ENCODE results near the gene EMD. TPM values are rescaled to one million over a fixed set of nuclear protein-coding genes. Genes with fewer than 3 reads are reported as not detected.

EMD gene
- polyA plus RNA-seq, 1 donor (not counting 4 experiments of a cell fraction or from before 2014, with no cell fraction given), result 36.9 TPM

GRCh38 chrX:154381271-154381670 is 2.2 kb downstream of the EMD start:
- Histone ChIP-seq H4K20me1 (ENCODE audit: control insufficient read depth, extremely low read depth, insufficient read depth, low read length) (no peaks in the 10 kb centered on the region), H3K4me2 (ENCODE audit: control insufficient read depth, extremely low read depth, insufficient read depth, low read depth, low read length) (no peak overlapping the region)

GRCh38 chrX:154382483-154383069 is 3.5 kb downstream of the EMD start:
- H2AFZ ChIP-seq (ENCODE audit: control insufficient read depth, low read length), result no peak overlapping the region
- H3K4me2 ChIP-seq (ENCODE audit: control insufficient read depth, extremely low read depth, insufficient read depth, low read depth, low read length), result no peak overlapping the region
- dilution Hi-C loops (cut with MboI; ENCODE audit: extremely low pct_ligation_motif_present, low sequenced_read_pairs), result no loop called here
- H3K9me1 ChIP-seq (ENCODE audit: control insufficient read depth, extremely low read depth, insufficient read depth, low read length), result no peaks in the 10 kb centered on the region
- no peak overlapping the region for H3K4me3 ChIP-seq (ENCODE audit: control insufficient read depth in 2 of 3, extremely low read depth in 1 of 3, insufficient read depth in 2 of 3, low read depth in 1 of 3, low read length in 3 of 3)
- no peak overlapping the region for H3K27ac ChIP-seq (ENCODE audit: control insufficient read depth, insufficient read depth, low read length)
- no peak overlapping the region for H3K9ac ChIP-seq (ENCODE audit: control insufficient read depth, extremely low read depth, insufficient read depth, low read length)
- TF ChIP-seq CTCF (optimal IDR thresholded peaks at IDR 0.05 in 1 of 3, IDR thresholded peaks at IDR 0.05 in 1 of 3, conservative IDR thresholded peaks at IDR 0.05 in 1 of 3; ENCODE audit: extremely low read depth in 1 of 3, insufficient read depth in 2 of 3, low read length in 3 of 3) (no peak), EZH2 (IDR thresholded peaks at IDR 0.05; ENCODE audit: low read length) (no peak)
- no peak for DNase-seq (ENCODE audit: low read depth, low spot score)
- H3K9me3 ChIP-seq (ENCODE audit: control insufficient read depth, low read depth, low read length), result no peaks in the 10 kb centered on the region
- H3K27me3 ChIP-seq (ENCODE audit: control insufficient read depth, extremely low read depth, insufficient read depth, low read length), result no peaks in the 10 kb centered on the region
- FAIRE-seq, result no peak
- H3K79me2 ChIP-seq (ENCODE audit: control insufficient read depth, insufficient read depth, low read length), result peaks cover 13% of the 10 kb centered on the region
- peaks cover 9% of the 10 kb centered on the region for H3K4me1 ChIP-seq (ENCODE audit: control insufficient read depth, extremely low read depth, insufficient read depth, low read length)
- H3K36me3 ChIP-seq (ENCODE audit: control insufficient read depth in 2 of 2, extremely low read depth in 1 of 2, insufficient read depth in 2 of 2, low read length in 2 of 2), result peaks cover 1 to 10% of the 10 kb centered on the region in 2 experiments
- H4K20me1 ChIP-seq (ENCODE audit: control insufficient read depth, extremely low read depth, insufficient read depth, low read length), result no peaks in the 10 kb centered on the region

More at GRCh38 chrX:154381271-154381670, 2.2 kb downstream of the EMD start:
- H3K27me3 ChIP-seq (ENCODE audit: control insufficient read depth, extremely low read depth, insufficient read depth, low read length), result no peaks in the 10 kb centered on the region
- peaks cover 1 to 10% of the 10 kb centered on the region in 2 experiments for H3K36me3 ChIP-seq (ENCODE audit: control insufficient read depth in 2 of 2, extremely low read depth in 1 of 2, insufficient read depth in 2 of 2, low read length in 2 of 2)
- no peak overlapping the region for H2AFZ ChIP-seq (ENCODE audit: control insufficient read depth, low read length)
- DNase-seq (ENCODE audit: low read depth, low spot score) (no peak), FAIRE-seq (no peak)
- H3K79me2 ChIP-seq (ENCODE audit: control insufficient read depth, insufficient read depth, low read length), result peaks cover 13% of the 10 kb centered on the region
- no peaks in the 10 kb centered on the region for H3K9me1 ChIP-seq (ENCODE audit: control insufficient read depth, extremely low read depth, insufficient read depth, low read length)
- peaks cover 9% of the 10 kb centered on the region for H3K4me1 ChIP-seq (ENCODE audit: control insufficient read depth, extremely low read depth, insufficient read depth, low read length)
- TF ChIP-seq CTCF (optimal IDR thresholded peaks at IDR 0.05 in 1 of 3, IDR thresholded peaks at IDR 0.05 in 1 of 3, conservative IDR thresholded peaks at IDR 0.05 in 1 of 3; ENCODE audit: extremely low read depth in 1 of 3, insufficient read depth in 2 of 3, low read length in 3 of 3), result no peak
- no peak for TF ChIP-seq EZH2 (IDR thresholded peaks at IDR 0.05; ENCODE audit: low read length)
- dilution Hi-C loops (cut with MboI; ENCODE audit: extremely low pct_ligation_motif_present, low sequenced_read_pairs), result no loop called here
- no peak overlapping the region for H3K27ac ChIP-seq (ENCODE audit: control insufficient read depth, insufficient read depth, low read length)
- no peaks in the 10 kb centered on the region for H3K9me3 ChIP-seq (ENCODE audit: control insufficient read depth, low read depth, low read length)
- no peak overlapping the region for H3K4me3 ChIP-seq (ENCODE audit: control insufficient read depth in 2 of 3, extremely low read depth in 1 of 3, insufficient read depth in 2 of 3, low read depth in 1 of 3, low read length in 3 of 3)
- H3K9ac ChIP-seq (ENCODE audit: control insufficient read depth, extremely low read depth, insufficient read depth, low read length), result no peak overlapping the region

All from keratinocyte (primary cell).